Fibroblast of peridontal ligament (primary cell): Measurements from ENCODE around the gene MERTK.
"Not testable (repeated sequence)": the region's sequence is repeated elsewhere in the genome, so short reads cannot be mapped to it uniquely, and the experiment has no call there.

Source experiments
- DNase-seq: peaks from one replicate; pipeline ENCODE4 v3.0.0-alpha.2; 2010; ENCODE audit errors: extremely low read depth

Gene MERTK

DNA sequence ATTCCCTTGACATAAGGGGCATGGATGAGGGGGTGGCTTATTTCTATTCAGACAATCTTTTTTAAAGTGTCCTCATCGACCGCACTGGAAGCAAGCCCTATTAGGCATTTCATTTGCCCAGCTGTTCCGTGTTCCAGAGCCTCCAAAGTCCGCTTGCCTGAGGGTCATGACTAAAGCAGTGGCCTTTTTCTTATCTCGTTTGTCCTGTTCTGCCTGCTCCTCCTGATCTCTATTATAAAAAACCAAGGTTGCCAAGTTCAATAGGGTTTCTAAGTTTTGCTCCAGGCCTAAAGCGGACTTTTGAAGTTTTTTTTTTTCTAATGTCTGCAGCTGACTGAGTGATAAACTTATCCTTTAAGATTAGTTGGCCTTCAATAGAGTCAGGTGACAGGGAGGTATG lies 143.1 kb downstream of the MERTK start:
- not testable (repeated sequence) for DNase-seq

DNA sequence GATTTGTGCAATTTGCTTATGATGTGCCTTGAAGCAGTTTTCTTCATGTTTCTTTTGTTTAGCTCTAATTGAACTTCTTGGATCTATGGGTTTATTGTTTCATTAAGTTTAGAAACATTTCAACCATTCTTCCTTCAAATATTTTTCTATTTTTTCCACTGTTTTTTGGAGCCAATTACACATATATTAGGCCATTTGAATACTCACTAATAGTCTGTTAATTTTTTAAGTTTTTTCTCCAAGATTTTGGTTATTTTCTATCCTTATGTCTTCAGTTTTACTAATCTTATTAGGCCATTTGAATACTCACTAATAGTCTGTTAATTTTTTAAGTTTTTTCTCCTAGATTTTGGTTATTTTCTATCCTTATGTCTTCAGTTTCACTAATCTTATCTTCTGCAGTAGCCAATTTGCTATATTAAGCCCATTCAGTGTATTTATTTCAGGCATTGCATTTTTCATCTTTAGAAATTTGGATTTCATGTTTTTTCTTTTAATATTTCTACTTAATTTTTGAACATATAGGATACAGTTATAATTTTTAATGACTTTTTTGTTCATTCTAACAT lies 147.1 kb downstream of the MERTK start:
- no peak for DNase-seq

DNA sequence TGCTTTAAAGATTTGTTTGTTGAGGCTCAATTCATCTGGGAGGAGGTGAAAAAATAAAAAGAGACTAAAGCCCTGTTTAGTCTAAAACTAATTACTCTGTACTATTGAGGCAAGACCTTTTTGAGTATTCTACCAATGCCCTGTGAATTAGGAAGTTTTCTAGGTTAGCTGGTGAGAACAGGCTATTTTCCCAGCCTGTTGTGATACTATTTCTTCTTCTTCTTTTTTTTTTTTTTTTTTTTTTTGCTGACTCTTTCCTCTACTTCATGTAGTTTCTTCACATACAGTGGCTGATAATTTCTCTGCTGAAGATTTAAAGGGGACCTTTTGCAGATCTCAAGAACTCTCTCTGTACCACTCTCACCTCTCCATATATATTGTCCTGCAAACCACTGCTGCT lies 147.8 kb downstream of the MERTK start:
- no peak for DNase-seq

DNA sequence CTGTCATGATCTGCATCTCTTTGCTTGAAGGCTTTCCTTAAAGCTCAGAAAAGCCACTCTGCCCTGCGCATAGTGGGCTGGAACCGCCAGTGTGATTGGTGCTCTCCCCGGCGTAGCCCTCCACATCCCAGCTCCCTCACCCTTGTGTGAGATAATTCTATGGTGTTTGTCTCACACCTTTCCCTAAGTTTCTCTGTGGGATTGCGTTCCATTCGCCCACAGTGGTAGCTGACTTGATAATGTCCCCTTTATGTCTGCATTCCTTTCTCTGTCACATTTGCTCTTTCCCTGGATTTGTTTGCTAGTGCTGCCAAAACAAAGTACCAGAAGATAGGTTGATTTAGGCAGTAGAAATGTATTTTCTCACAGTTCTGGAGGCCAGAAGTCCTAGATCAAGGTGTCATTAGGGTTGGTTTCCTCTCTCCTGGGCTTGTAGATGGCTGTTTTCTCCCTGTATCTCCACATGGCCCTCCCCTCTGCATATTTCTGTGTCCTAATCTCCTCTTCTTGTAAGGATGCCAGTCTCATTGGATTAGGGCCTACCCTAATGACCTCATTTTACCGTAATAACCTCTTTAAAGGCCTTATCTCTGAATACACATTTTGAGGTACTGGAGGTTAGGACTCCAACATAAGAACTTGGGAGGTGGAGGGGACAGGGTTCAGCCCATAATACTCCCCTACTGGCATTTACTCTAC lies 149.3 kb downstream of the MERTK start:
- DNase-seq: no peak

DNA sequence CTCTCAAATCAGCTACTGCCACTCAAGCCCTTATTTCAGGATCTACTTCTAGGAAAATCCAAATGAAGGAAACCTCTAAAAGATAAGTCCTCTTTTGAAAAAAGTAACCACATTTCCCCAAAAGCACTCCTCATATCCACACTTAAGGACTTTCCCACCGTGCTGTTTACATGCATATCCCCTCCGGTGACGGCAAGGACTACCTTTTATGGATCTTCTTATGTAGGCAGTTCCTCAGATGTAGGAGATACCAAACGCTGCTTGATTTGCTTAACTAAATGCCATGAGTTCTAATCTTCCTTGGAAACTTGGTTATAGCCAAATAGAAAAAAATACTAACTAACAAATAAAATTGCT lies 149.8 kb downstream of the MERTK start:
- DNase-seq: no peak

DNA sequence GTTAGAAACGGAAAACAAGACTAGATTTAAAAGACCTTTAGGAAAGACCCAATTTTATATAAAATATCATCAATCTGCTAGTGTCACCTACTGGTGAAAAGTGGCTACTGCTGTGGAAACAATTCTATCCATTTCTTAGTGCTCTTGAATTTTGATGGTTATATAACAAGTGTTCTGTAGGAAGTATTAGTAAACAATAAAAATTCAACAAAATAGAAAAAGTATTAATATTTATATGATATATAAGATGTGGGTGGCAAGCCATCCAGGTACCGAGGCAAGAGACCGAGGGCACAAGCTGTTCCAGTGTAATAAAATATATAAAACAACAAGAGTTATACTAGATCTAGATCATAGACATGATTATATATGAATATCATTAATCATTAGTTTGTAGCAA lies 150.5 kb downstream of the MERTK start:
- peak; percentile 88 for DNase-seq

DNA sequence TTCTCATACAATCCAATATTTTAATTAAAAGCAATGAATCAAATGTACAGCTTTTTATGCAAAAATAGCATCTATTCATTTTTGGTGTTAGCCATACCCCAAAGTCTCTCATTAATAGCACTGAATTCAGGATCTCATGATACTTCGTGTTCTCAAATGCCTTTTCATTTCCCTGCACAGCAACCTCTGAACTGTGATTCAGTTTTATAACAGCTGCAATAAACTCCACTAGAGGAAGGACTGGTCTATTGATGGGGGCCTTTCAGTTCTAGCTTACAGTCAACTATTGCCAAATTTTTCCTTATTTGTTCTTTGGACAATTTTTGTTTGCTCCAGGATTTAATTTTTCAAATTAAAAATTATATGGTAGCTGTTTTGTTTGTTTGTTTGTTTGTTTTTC lies 151.9 kb downstream of the MERTK start:
- no peak for DNase-seq

DNA sequence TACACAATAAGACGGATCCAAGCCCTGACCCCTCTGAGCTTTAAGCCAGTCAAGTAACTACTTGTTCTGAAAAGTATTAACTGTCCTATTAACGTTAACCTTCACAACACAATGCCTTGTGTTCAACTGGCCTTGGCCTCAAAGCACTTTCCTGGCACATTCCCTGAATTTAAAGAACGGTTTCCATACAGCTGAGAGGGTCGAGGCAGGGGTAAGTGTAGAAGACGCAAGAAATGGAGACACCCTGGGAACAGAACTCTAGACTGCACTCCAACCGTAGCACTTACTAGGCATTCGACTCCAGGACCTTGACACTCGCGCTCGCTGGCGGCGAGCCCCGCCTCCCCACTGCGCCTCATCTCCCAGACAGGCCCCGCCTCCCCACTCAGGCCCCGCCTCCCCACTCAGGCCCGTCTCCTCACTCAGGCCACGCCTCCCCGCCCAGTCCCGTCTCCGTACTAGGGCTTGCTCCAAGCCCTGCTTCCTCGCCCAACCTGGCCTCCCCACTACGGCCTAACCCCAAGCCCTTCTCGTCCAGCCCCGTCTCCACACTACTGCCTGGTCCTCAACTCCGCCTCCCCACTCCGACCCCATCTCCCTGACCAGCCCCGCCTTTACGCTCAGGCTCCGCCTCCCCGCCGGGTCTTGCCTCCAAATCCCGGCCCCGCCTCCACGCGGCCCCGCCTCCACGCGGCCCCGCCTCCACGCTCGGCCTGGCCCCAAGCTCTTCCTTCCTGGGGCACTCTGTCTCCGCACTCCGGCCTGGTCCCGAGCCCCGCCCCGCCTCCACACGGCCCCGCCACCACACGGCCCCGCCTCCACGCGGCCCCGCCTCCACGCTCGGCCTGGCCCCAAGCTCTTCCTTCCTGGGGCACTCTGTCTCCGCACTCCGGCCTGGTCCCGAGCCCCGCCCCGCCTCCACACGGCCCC lies 155.8 kb downstream of the MERTK start:
- DNase-seq: peak; percentile 91

DNA sequence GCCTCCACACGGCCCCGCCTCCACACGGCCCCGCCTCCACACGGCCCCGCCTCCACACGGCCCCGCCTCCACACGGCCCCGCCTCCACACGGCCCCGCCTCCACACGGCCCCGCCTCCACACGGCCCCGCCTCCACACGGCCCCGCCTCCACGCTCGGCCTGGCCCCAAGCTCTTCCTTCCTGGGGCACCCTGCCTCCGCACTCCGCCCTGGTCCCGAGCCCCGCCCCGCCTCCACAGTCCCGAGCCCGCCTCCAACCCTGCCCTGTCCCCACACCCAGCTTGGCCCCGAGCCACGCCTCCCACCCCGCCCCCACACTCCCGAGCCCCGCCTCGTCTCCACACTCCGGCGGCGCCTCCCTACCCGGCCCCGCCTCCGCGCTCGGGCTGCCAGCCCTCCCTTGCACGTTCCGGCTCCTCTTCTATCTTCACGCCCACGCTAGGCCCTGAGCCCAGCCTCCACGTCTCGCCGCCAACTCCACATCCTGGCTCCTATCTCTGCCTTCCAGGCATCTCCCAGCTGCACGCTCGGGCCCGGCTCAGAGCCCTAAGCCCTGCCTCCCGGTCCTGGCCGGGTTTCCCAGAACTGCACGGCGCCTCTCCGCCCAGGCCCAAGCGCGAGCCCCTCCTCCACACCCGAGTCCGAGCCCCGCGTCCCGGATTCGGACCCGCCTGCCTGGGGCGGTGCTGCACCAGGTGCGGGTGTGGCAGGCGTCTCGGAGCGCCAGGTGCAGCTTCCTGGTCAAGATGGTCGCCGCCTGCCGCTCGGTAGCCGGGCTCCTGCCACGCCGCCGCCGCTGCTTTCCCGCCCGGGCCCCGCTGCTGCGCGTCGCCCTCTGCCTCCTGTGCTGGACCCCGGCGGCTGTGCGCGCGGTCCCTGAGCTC lies 156.7 kb downstream of the MERTK start, which contains the start of gene TMEM87B:
TSS of gene TMEM87B (plus strand) at position 423 of the 883 bp plus-strand sequence. CDS start at position 746, 323 bp downstream.
- peak; percentile 96 for DNase-seq

DNA sequence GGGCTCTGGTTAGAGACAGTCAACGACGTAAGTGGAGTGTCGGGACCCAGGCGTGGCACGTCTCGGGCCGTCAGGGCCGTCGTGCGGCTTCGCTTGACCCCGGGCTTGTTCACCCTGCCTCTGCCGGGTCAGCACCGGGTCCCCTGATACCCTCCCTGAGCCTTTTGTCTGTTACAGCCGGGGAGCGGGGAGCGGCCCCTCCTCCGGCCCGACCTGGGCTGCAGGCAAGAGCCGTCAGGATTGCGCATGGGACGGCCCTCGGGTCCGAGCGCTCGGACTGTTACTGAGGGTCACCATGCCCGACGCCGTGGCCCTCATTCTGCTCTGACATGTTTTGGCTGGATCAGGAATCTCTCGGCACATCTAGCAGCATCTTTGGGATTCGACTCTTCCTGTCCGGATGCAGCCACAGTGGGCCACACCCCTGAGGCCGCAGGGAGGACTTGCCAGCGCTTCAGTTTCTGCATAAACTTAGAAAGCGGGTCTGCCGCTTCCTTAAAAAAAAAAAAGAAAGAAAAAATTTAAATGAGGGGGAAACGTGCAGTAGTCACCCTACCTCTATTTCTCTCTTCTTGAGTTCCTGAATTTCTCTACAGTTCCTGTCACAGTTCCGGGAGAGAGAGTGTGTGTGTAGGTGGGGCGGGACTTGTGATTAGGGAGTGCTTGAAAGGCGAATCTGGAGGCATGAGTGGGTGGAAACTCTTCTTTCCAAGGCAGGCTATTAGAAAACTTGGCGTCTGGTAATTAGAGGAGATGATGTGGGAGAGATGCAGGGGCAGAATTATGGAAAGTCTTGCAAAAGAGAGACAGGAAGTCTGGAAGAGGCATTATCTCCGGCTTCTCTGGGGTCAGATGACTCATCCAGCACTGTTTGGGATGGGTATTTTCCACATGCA lies 157.6 kb downstream of the MERTK start:
- peak; percentile 87 for DNase-seq

DNA sequence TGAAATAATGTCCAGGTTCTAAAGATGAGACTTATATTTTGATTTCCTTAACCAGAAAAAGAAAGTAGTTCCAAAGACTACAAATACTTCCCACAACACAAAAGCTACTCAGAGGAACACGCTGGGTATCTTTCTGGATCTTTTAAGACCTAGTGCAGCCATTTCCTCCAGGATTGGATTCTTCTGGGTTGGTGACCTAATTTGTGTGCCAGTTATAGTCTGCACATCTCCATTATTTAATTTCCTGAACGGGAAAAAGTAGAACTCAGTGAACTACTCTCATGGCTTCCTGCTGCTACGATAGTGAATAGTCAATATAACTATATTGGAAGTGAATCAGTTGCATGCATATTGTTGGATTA lies 158.2 kb downstream of the MERTK start:
- no peak for DNase-seq

DNA sequence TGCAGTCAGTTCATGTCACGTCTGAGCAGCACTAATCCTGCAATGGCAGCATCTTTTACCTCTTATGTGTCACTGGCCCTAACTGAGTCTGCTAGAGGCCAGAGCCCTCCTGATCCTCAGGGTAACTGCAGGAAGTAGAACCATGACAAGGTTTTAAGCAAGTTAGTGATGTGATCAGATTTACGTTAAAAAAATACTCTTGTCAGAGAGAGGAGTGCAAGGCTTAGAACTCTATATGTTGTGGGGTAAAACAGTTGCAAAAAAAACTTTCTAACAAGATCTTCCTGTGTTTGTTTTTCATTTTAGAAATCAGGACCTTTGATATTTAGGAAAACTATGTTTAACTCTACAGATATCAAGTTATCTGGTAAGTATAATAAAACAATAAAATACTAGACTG lies 161.3 kb downstream of the MERTK start:
- no peak for DNase-seq

DNA sequence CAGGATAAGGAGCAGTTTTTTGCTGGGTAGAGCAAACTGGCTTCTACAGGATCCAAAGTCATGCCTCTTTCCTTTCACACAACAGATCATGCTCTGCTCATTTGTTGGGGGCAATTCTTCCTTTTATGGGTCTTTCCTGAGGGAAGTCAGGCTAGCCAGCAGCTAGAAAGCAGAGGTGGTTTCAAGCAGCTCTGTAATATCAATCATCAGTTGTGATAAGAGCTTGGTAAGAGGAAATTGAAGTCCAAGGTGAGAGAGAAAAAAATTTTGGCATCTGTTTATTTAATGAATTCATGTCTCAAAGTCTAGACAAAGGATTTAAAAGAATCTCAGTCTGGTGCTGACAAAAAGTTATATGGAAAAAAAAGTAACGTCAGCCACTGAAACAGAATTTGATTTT lies 162.9 kb downstream of the MERTK start:
- DNase-seq: no peak

DNA sequence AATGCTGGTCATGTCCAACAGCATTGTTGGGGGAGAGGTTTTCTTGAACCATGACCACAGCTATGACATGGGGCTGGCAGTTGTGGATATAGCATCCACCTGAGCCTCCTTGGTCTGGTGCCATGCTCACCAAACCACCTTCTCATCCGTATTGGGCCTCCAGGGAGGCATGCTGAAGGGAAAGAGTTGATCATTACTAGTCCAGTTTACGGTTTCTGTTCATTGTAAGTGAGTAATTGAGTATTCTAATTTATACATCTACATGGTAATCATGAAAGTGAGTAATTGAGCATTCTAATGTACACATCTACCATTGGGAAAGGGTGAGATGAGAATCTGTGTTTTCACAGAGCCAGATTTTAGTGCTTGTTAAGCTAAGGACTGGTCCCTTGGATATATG lies 163.4 kb downstream of the MERTK start:
- DNase-seq: no peak

DNA sequence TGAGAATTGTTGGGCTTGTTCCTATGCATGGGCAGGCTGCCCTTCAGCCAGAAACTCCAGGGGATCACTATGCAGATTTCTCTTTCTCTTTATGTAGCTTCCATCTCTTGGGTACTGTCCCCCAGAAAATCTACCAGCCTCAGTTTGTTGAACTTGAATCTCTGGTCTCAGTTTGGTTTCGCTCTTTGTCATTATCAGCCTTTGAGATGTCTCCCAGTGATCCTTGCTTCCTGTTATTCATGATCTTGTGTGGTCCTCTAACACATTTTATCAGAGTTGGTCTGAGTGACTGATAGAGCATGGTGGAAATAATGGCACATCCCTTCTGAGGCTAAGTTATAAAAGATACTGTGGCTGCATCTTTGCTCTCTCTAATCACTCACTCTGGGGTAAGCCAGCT lies 164.5 kb downstream of the MERTK start:
- no peak for DNase-seq

DNA sequence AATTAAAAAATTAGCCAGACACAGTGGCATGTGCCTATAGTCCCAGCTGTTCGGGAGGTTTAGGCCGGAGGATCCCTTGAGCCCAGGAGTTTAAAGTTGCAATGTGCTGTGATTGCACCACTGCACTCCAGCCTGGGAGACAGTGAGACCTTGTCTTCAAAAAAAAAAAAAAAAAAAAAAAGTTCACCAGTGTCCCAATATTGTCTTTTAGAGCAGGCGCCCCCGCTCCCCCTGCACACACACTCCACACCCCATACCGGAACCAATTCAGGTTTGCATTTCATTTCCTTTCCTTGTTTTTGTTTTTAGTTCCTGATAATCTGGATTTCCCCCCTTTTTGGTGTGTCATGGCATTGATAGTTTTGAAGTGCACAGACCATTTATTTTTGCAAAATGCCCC lies 167.1 kb downstream of the MERTK start:
- no peak for DNase-seq

DNA sequence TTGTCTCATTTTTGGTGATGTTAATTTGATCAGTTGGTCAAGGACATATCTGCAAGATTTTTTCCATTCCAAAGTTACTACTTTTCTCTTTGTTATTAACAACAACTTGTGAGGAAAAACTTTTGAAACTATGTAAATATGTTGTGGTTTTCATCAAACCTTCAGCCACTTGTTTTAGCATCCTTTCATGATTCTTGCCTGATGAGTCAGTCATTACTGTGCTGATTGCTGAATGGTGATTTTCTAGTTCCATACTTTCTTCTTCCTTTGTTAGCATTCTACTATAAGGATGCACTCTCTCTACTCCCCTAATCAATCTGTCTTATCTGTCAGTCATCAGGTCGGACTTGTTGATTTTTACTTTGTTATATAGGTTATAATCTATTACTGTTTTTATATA lies 167.6 kb downstream of the MERTK start:
- peak; percentile 88 for DNase-seq

DNA sequence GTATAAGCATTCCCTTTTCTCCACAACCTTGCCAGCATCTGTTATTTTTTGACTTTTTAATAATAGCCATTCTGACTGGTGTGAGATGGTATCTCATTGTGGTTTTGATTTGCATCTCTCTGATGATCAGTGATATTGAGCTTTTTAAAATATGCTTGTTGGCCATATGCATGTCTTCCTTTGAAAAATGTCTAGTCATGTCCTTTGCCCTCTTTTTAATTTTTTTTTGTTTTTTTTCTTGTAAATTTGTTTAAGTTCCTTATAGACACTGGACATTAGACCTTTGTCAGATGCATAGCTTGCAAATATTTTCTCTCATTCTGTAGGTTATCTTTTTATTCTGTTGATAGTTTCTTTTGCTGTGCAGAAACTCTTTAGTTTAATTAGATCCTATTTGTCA lies 171.4 kb downstream of the MERTK start:
- DNase-seq: not testable (repeated sequence)

DNA sequence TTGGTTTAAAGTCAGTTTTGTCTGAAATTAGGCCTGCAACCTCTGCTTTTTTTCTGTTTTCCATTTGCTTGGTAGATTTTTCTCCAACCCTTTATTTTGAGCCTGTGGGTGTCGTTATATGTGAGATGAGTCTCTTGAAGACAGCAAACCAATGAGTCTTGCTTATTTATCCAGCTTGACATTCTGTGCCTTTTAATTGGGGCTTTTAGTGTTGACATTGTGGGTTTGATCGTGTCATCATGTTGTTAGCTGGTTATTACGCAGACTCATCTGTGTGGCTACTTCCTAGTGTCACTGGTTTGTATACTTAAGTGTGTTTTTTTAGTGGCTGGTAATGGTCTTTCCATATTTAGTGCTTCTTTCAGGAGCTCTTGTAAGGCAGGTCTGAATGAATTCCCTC lies 175.5 kb downstream of the MERTK start:
- DNase-seq: no peak

DNA sequence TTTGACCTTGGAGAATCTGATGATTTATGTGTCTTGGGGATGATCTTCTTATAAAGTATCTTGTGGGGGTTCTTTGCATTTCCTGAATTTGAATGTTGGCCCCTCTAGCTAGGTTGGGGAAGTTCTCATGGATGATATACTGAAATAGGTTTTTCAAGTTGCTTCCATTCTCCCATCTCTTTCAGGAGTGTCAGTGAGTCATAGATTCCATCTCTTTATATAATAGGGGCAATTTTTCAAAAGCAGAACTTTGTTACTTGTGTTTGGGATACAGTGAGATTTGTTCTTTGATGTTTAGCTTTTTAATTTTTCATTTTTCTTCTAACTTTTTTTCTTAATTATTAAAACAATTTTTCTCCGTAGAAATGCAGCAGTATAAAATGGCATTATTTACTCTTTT lies 176.1 kb downstream of the MERTK start:
- DNase-seq: peak; percentile 15
